Activated CD4-positive, CD25-positive, alpha-beta regulatory T cell treated with anti-CD3 and anti-CD28 coated beads, Interleukin-2, amount 50 U/mL, for 72 hours (primary cell): ENCODE results near the gene MACO1.
A peak's percentile ranks its signal among the peaks of the same experiment; 100 is the strongest.
"Not testable (repeated sequence)": the region's sequence is repeated elsewhere in the genome, so short reads cannot be mapped to it uniquely, and the experiment has no call there.

Experiments used
- DNase-seq: peaks from one replicate; pipeline ENCODE4 v3.0.0; 2021

Gene MACO1

GRCh38 chr1:25430073-25430966, at the start of gene MACO1:
MACO1 (plus strand) TSS chr1:25430897; CDS start chr1:25431099, 202 bp downstream.
- peak; percentile 97 for DNase-seq

GRCh38 chr1:25382543-25382942, 48.2 kb upstream of the MACO1 start:
- DNase-seq, result not testable (repeated sequence)

- DNase-seq, result not testable (repeated sequence)
These were observed 47.6 kb upstream of the MACO1 start for GRCh38 chr1:25383090-25383489.

- not testable (repeated sequence) for DNase-seq
These were observed 46.8 kb upstream of the MACO1 start for GRCh38 chr1:25383875-25384274.

GRCh38 chr1:25387096-25387495, 43.6 kb upstream of the MACO1 start:
- not testable (repeated sequence) for DNase-seq

GRCh38 chr1:25388691-25389090, 42.0 kb upstream of the MACO1 start:
- not testable (repeated sequence) for DNase-seq

GRCh38 chr1:25389721-25390120, 41.0 kb upstream of the MACO1 start:
- DNase-seq, result not testable (repeated sequence)

GRCh38 chr1:25392841-25393240, 37.9 kb upstream of the MACO1 start:
- no peak for DNase-seq

GRCh38 chr1:25397549-25397948, 33.1 kb upstream of the MACO1 start:
- DNase-seq, result not testable (repeated sequence)

GRCh38 chr1:25398079-25398478, 32.6 kb upstream of the MACO1 start:
- not testable (repeated sequence) for DNase-seq

- DNase-seq, result not testable (repeated sequence)
These were observed 27.5 kb upstream of the MACO1 start for GRCh38 chr1:25402947-25403803.

GRCh38 chr1:25405731-25406305, 24.9 kb upstream of the MACO1 start:
- not testable (repeated sequence) for DNase-seq

- DNase-seq, result not testable (repeated sequence)
These were observed 20.9 kb upstream of the MACO1 start for GRCh38 chr1:25409641-25410427.

GRCh38 chr1:25412872-25413623, 17.6 kb upstream of the MACO1 start:
- DNase-seq, result not testable (repeated sequence)

GRCh38 chr1:25414157-25414556, 16.5 kb upstream of the MACO1 start:
- not testable (repeated sequence) for DNase-seq

- not testable (repeated sequence) for DNase-seq
These were observed 16.1 kb upstream of the MACO1 start for GRCh38 chr1:25414578-25414977.

- not testable (repeated sequence) for DNase-seq
These were observed 13.4 kb upstream of the MACO1 start for GRCh38 chr1:25417280-25417679.

GRCh38 chr1:25419339-25419738, 11.4 kb upstream of the MACO1 start:
- DNase-seq, result not testable (repeated sequence)

- not testable (repeated sequence) for DNase-seq
These were observed 10.0 kb upstream of the MACO1 start, which contains the start of gene RHCE for GRCh38 chr1:25420715-25421114. RHCE (minus strand) TSS chr1:25420825; CDS start chr1:25420786, 39 bp downstream.

GRCh38 chr1:25423206-25423605, 7.5 kb upstream of the MACO1 start:
- not testable (repeated sequence) for DNase-seq
